Fibroblast of lung (primary cell): ENCODE data around the gene C20orf141. TPM values are rescaled to one million over a fixed set of nuclear protein-coding genes. Genes with fewer than 3 reads are reported as not detected.
"Not testable (repeated sequence)": the region's sequence is repeated elsewhere in the genome, so short reads cannot be mapped to it uniquely, and the experiment has no call there.

Experiments
- DNase-seq, 2 donors: peaks; one replicate each; pipeline versions ENCODE4 v3.0.0 to v3.0.0-alpha.2; 2010; ENCODE audit warnings: low read depth in 2 of 2
- H2AFZ ChIP-seq: 2 replicates; pipeline ENCODE4 v1.5.1; 2012; ENCODE audit warnings: low read length, control low read depth, inconsistent platforms
- H3K27ac ChIP-seq: 2 replicates; pipeline ENCODE4 v1.5.1; 2011; ENCODE audit warnings: low read length, control low read depth; ENCODE audit not compliant: insufficient read depth
- H3K27me3 ChIP-seq: 2 replicates; pipeline ENCODE4 v1.5.1; 2011; ENCODE audit warnings: mild to moderate bottlenecking, low read length; ENCODE audit not compliant: control insufficient read depth, insufficient read depth
- H3K36me3 ChIP-seq: 2 replicates; pipeline ENCODE4 v1.5.1; 2011; ENCODE audit warnings: low read length; ENCODE audit not compliant: control insufficient read depth, insufficient read depth
- H3K4me1 ChIP-seq: 2 replicates; pipeline ENCODE4 v1.5.1; 2011; ENCODE audit warnings: low read length; ENCODE audit not compliant: control insufficient read depth, insufficient read depth; ENCODE audit errors: extremely low read depth
- H3K4me2 ChIP-seq: 2 replicates; pipeline ENCODE4 v1.5.1; 2011; ENCODE audit warnings: low read length, control low read depth; ENCODE audit not compliant: insufficient read depth; ENCODE audit errors: extremely low read depth
- H3K4me3 ChIP-seq, 4 experiments: fragments of 200-600 bp in 1 of 4; sonication (generic) in 1 of 4; replicated peaks in 1 of 4; 2 replicates each; pipeline ENCODE4 v1.5.1; 2011 to 2016; ENCODE audit warnings: low read length in 4 of 4, low read depth in 3 of 4, mild to moderate bottlenecking in 3 of 4, control low read depth in 2 of 4, inconsistent platforms in 1 of 4, mixed read lengths in 1 of 4; ENCODE audit not compliant: insufficient read depth in 1 of 4; ENCODE audit errors: control extremely low read depth in 1 of 4
- H3K79me2 ChIP-seq: 2 replicates; pipeline ENCODE4 v1.5.1; 2012; ENCODE audit warnings: mild to moderate bottlenecking, low read length, inconsistent platforms; ENCODE audit not compliant: control insufficient read depth, insufficient read depth
- H3K9ac ChIP-seq: 2 replicates; pipeline ENCODE4 v1.5.1; 2011; ENCODE audit warnings: mild to moderate bottlenecking, low read length, control low read depth; ENCODE audit not compliant: insufficient read depth
- H3K9me3 ChIP-seq: 2 replicates; pipeline ENCODE4 v1.5.1; 2012; ENCODE audit warnings: low read depth, low read length; ENCODE audit not compliant: control insufficient read depth, insufficient read depth
- H4K20me1 ChIP-seq: 2 replicates; pipeline ENCODE4 v1.5.1; 2011; ENCODE audit warnings: low read length; ENCODE audit not compliant: control insufficient read depth, insufficient read depth; ENCODE audit errors: extremely low read depth
- EZH2 ChIP-seq: IDR thresholded peaks from 2 replicates; pipeline ENCODE4 v1.5.1; 2012; ENCODE audit warnings: low read length, control low read depth, mild to moderate bottlenecking; ENCODE audit errors: missing control alignments
- polyA minus RNA-seq: library from RNA; depleted of rRNA, polyadenylated mRNA; stranded (reverse); fragments of >200 nt; gene quantifications from 2 replicates; pipeline ENCODE4 v1.2.3, GENCODE V29; 2011; ENCODE audit warnings: low replicate concordance
- polyA plus RNA-seq, 2 donors: library from polyadenylated mRNA; depleted of rRNA in 1 of 2; stranded (reverse) in 1 of 2; unstranded in 1 of 2; fragments of >200 nt; gene quantifications; 2 replicates each; pipeline ENCODE4 v1.2.1, GENCODE V29; 2011 to 2012; ENCODE audit warnings: missing spikeins in 1 of 2
- total RNA-seq: library from RNA; depleted of rRNA; stranded (reverse); fragments of >200 nt; gene quantifications from 2 replicates; pipeline ENCODE4 v1.2.1, GENCODE V29; 2014
- TF ChIP-seq, protein P1 (sequence below), 2 donors: IDR thresholded peaks in 1 of 2; conservative IDR thresholded peaks in 1 of 2; 1 replicate in 1 of 2; 2 replicates in 1 of 2; pipeline ENCODE4 v1.5.1; 2011 to 2012; ENCODE audit warnings: low read length in 2 of 2, control low read depth in 1 of 2, inconsistent platforms in 1 of 2, low read depth in 1 of 2, mild to moderate bottlenecking in 1 of 2

The C20orf141 gene, protein sequence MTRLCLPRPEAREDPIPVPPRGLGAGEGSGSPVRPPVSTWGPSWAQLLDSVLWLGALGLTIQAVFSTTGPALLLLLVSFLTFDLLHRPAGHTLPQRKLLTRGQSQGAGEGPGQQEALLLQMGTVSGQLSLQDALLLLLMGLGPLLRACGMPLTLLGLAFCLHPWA
- total RNA-seq (not detected in 2 replicates), polyA plus RNA-seq (0.36 and 0.57 TPM in 2 replicates), polyA minus RNA-seq (2.1 TPM in 1 of 2 replicates, not detected in the other)
- polyA plus RNA-seq (2012), result 0.60 and 1.4 TPM in 2 replicates

DNA sequence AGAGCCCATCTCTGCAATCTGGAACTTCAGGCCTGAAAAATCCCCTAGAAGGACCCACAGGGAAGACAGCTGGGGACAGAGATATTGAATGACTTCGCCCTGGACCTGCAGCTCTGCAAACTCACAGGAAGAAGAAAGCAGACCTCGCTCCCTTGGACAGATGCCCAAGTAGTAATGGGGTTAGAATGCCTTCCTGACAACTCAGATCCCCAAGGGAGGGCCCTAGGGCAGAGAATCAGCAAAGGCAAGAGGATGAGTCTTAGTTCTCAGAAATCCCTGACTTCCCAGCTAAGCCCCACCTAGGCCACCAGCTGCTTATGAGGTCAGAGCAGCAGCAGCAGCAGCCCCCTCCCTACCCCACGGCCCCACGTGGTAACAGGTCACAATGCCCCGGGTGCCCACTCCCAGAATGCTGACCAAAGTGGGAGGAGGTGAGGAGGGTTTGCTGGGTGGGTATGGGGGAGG is at the start of gene C20orf141:
Gene C20orf141 (plus strand): TSS at position 401 of the 465 bp plus-strand sequence. CDS start 198 bp downstream, outside the sequence.
- H3K27me3 ChIP-seq, result no peaks in the 10 kb centered on the region
- no peak for TF ChIP-seq EZH2
- TF ChIP-seq, protein P1, sequence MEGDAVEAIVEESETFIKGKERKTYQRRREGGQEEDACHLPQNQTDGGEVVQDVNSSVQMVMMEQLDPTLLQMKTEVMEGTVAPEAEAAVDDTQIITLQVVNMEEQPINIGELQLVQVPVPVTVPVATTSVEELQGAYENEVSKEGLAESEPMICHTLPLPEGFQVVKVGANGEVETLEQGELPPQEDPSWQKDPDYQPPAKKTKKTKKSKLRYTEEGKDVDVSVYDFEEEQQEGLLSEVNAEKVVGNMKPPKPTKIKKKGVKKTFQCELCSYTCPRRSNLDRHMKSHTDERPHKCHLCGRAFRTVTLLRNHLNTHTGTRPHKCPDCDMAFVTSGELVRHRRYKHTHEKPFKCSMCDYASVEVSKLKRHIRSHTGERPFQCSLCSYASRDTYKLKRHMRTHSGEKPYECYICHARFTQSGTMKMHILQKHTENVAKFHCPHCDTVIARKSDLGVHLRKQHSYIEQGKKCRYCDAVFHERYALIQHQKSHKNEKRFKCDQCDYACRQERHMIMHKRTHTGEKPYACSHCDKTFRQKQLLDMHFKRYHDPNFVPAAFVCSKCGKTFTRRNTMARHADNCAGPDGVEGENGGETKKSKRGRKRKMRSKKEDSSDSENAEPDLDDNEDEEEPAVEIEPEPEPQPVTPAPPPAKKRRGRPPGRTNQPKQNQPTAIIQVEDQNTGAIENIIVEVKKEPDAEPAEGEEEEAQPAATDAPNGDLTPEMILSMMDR (conservative IDR thresholded peaks at IDR 0.05 in 1 of 2, IDR thresholded peaks at IDR 0.05 in 1 of 2; ENCODE audit: low read depth in 1 of 2, low read length in 2 of 2), result no peak
- peaks cover 18% of the 10 kb centered on the region for H3K4me1 ChIP-seq
- H3K36me3 ChIP-seq, result no peaks in the 10 kb centered on the region
- DNase-seq, result peak; percentile 96
- H3K9me3 ChIP-seq, result no peaks in the 10 kb centered on the region
- no peak within 1 kb of the TSS for H2AFZ ChIP-seq
- peak within 1 kb of the TSS; percentile 42 for H3K4me2 ChIP-seq
- no peaks in the 10 kb centered on the region for H3K79me2 ChIP-seq
- peak within 1 kb of the TSS; percentile 81 for H3K27ac ChIP-seq
- H3K9ac ChIP-seq, result peak within 1 kb of the TSS; percentile 41
- H3K4me3 ChIP-seq, result no peak within 1 kb of the TSS
- H4K20me1 ChIP-seq, result no peaks in the 10 kb centered on the region

DNA sequence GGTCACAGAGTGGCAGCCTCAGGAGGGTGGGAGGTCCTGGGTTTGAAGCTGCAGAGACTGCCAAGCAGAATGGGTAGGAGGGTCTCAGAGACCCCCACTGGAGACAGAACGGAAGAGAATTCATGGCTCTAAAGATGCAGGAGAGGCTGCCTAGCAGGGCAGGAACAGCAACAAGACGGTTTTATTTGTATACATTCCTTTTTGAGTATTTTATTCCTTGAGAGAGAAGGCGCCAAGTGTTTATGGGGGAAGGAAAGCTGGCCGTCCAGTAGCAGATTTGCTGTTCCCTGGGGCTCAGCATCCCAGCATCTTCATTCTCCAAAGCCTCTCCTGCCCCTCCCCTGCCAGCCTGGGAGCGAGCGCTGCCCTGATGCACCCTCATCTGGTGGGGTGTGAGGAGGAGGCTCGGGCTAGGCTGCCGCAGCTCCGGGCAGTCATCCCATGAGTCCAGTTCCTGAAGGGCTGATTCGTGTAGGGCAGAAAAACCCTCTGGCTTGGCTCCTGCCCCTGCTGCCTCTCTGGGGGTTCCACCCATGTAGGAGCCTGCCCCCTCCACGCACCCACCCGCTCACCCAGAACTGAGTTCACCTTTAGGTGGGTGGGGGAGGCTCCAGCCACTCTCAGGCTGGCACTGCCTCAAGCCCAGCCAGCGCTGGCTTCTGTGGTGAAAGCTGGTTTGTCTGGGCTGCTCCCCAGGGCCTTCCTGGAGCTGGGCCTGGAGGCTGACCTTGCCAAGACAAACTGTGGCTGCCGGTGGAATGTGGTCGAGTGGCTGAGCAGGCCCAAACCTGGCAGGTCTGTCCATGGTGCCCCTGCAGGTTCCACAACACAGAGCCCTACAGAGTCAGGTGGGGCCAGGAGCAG is 46.8 kb upstream of the C20orf141 start:
- Histone ChIP-seq H3K27me3 (peaks cover 20% of the 10 kb centered on the region), H2AFZ (no peak overlapping the region), H3K4me1 (no peaks in the 10 kb centered on the region), H3K79me2 (no peaks in the 10 kb centered on the region), H3K9ac (no peak overlapping the region), H3K4me3 (no peak overlapping the region), H4K20me1 (no peaks in the 10 kb centered on the region), H3K36me3 (no peaks in the 10 kb centered on the region), H3K4me2 (no peak overlapping the region), H3K27ac (no peak overlapping the region), H3K9me3 (no peaks in the 10 kb centered on the region)
- peak; percentile 12 to 70 for DNase-seq
- TF ChIP-seq, protein P1 (conservative IDR thresholded peaks at IDR 0.05 in 1 of 2, IDR thresholded peaks at IDR 0.05 in 1 of 2; ENCODE audit: low read depth in 1 of 2, low read length in 2 of 2), result no peak
- no peak for TF ChIP-seq EZH2

DNA sequence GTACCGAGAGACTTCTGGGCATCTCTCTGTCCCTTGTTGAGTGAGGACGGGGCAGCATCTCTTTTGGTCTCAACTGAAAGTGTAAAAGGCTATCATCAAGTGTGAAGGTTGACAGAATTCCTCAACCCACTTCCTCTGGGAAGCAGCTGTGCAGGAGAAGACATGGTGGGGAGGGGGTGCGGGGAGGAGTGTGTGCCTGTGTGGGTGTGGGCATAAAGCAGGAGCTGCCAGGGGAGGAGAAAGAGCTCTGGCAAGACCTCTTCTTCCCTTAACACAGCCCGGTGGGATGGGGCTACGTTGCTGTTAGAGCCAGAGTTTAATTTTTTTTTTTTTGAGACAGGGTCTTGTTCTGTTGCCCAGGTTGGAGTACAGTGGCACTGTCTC is 46.2 kb upstream of the C20orf141 start:
- TF ChIP-seq, protein P1 (conservative IDR thresholded peaks at IDR 0.05 in 1 of 2, IDR thresholded peaks at IDR 0.05 in 1 of 2; ENCODE audit: low read depth in 1 of 2, low read length in 2 of 2), result no peak
- no peak for TF ChIP-seq EZH2
- Histone ChIP-seq H3K4me2 (no peak overlapping the region), H3K27ac (no peak overlapping the region), H3K4me1 (no peaks in the 10 kb centered on the region), H3K27me3 (peaks cover 16% of the 10 kb centered on the region), H2AFZ (no peak overlapping the region), H3K9me3 (no peaks in the 10 kb centered on the region), H4K20me1 (no peaks in the 10 kb centered on the region), H3K9ac (no peak overlapping the region), H3K4me3 (no peak overlapping the region), H3K79me2 (no peaks in the 10 kb centered on the region), H3K36me3 (no peaks in the 10 kb centered on the region)
- DNase-seq, result no peak

DNA sequence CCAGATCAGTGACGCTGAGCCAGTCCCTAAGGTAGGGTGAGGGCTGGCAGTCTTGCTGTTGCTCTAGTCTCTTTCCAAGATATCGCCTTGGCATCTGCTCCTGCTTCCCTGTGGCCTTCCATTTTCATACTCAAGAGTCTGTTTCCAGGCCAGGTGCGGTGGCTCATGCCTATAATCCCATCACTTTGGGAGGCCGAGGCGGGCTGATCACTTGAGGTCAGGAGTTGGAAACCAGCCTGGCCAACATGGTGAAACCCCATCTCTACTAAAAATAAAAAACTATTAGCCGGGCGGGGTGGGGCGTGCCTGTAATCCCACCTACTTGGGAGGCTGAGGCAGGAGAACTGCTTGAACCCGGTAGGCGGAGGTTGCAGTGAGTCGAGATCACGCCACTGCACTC is 44.7 kb upstream of the C20orf141 start:
- H3K27me3 ChIP-seq, result peaks cover 10% of the 10 kb centered on the region
- H3K4me1 ChIP-seq, H3K79me2 ChIP-seq, H3K9ac ChIP-seq, H3K4me2 ChIP-seq, DNase-seq, H2AFZ ChIP-seq, H3K27ac ChIP-seq, H3K9me3 ChIP-seq, H4K20me1 ChIP-seq, H3K4me3 ChIP-seq, H3K36me3 ChIP-seq: not testable (repeated sequence)
